Activated CD4-positive, CD25-positive, alpha-beta regulatory T cell treated with anti-CD3 and anti-CD28 coated beads, Interleukin-2, amount 50 U/mL, for 24 hours (primary cell): ENCODE results near the gene HDHD3.
"Not testable (repeated sequence)": the region's sequence is repeated elsewhere in the genome, so short reads cannot be mapped to it uniquely, and the experiment has no call there.

ENCODE experiments used
- ATAC-seq, 2 donors: fragments of 150-1000 bp; cut with Tn5 transposase; one replicate each; pipeline ENCODE4 v1.10.0; 2021; ENCODE audit warnings: mild to moderate bottlenecking in 1 of 2, moderate library complexity in 1 of 2

Gene HDHD3

DNA sequence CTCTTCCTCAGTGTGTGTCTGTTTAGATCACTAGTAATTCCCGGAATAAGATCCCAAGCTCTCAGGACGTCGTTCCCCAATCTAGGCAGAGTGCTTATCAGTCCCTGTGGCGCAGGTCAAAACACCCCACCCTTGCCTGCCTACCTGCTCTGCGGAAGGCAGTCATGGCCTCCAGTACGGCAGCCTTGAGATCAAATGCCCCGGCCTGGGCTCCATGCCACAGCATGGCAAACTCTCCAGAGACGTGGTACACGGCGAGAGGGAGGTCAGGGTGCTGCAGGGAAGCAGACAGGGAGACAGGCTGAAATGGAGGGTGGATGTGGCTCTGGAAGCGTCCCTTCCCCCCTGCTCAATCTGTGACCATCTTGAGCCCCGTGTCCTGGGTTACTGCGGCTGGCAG lies 12.0 kb upstream of the HDHD3 start:
- ATAC-seq: no peak

DNA sequence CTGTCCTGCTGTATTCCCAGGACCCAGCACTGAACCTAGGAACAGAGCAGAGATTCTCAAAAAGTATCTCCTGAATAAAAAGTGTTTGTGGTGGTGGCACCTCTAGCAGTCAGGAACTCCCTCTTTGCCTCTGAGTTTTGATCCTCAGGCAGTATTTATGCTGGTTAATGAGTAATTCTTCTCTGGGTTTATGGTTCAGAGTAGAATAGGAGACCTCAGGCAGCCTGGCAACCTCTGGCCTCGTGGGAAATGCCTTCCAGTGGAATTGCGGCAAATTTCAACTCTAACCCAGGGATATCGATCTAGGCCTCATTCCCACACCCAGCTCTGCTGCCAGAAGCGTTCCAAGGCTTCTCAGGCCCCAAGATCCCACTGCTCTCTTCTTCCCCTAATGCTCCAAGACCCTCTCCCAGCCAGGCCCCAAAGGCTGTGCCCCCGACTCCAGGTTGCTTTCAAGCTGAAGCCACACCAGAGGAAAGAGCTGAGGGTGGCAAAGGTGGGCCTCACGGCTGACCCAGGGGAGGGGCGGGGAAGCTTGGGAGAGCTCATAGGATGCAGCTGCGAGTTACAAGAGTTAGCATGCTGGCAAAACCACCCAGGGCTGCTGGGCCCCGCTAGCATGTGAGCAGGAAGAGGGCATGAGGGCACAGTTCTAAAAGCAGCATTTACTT lies 10.9 kb upstream of the HDHD3 start:
- ATAC-seq: no peak

DNA sequence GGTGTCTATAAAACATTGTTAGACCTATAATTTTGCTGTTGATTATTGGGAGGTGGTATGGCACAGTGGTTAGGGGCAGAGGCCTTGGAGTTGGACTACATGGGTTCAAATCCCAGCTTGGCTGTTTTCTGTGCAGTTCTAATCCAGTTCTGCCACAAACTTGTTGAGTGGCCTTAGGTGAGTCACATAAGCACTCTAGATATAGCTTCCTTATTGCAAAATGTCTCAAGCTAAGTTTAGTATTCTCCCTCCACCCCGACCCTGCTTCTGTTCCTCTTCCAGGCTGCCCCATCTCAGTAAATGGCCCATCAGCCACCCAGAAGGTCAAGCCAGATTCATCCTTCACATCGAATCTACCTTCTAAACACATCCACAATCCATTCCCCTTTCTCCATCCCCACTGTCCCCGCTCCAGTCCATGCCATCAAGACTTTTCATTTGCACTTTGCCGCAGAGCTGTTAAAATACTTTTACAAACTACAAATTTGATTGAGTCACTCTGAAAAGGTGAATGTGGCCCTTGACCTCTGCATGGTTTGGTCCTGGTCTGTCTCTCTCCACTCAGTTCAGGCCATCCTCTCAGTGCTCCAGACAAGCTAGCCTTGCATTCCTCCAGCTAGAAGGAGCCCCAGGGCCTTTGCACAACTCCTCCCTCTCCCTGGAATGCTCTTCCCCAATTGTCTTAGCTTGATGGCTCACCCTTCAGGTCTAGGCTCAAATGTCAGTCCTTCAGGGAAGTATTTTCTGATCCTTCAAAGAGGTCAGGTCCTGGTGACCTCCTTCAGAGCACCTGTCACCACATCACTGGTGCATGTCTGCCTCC lies 10.0 kb upstream of the HDHD3 start:
- ATAC-seq: no peak

DNA sequence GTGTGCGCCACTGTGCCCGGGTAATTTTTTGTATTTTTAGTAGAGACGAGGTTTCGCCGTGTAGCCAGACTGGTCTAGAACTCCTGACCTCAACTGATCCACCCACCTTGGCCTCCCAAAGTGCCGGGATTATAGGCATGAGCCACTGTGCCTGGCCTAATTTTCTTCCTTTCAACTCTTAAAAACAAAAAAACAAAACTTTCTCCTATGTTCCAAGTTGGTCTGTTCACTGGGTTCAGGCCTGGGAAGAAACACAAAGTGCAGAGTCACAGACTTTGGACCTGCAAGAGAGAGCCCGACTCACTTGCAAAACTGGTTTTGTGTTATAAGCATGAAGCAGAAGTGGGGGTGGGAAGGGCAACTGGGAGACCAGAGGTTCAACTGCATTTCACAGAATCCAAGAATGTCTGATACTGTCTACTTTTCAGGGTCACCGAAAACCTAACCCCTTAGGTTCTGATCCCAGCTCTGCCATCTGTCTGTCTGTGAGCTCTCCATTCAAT lies 5.2 kb upstream of the HDHD3 start:
- no peak for ATAC-seq

DNA sequence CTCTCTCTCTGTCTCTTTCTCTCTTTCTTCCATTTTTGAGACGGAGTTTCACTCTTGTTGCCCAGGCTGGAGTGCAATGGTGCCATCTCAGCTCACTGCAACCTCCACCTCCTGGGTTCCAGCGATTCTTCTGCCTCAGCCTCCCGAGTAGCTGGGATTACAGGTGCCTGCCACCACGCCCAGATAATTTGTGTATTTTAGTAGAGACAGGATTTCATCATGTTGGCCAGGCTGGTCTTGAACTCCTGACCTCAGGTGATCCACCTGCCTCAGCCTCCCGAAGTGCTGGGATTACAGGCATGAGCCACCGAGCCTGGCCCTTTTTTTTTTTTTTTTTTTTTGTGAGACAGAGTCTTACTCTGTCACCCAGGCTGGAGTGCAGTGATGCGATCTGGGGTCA lies 4.7 kb upstream of the HDHD3 start:
- not testable (repeated sequence) for ATAC-seq

DNA sequence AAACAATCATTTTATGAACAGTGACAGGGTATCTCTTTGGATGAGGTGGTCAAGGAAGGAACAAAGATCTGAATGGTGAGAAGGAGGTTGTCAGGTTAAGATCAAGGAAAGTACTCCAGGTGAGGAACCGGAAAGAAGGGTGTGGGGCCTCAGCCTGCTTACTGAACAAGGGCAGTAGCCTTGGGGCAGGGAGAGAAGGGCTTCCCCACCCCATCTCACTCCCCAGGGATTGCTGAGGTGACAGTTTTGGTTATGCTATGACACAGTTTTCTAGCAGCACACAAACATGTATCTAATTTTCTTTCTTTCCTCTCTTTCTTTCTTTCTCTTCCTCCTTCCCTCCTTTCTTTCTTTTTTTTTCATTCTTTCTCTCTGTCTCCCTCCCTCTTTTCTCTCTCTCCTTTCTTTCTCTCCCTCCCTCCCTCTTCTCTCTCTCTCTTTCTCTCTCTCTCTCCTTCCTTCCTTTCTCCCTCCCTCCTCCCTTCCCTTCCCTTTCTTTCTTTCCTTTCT lies 4.1 kb upstream of the HDHD3 start:
- ATAC-seq: no peak

DNA sequence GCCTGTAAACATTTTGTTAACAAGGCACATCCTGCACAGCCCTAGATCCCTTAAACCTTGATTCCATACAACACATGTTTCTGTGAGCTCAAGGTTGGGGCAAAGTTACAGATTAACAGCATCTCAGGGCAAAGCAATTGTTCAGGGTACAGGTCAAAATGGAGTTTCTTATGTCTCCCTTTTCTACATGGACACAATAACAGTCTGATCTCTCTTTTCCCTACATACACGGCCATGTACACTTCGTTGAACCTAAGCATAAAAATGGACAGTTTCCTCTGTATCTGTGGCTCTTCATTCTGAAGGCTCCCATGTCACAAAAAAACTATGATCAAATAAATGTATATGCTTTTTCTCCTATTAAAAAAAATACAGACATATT lies 3.0 kb upstream of the HDHD3 start:
- ATAC-seq: not testable (repeated sequence)

DNA sequence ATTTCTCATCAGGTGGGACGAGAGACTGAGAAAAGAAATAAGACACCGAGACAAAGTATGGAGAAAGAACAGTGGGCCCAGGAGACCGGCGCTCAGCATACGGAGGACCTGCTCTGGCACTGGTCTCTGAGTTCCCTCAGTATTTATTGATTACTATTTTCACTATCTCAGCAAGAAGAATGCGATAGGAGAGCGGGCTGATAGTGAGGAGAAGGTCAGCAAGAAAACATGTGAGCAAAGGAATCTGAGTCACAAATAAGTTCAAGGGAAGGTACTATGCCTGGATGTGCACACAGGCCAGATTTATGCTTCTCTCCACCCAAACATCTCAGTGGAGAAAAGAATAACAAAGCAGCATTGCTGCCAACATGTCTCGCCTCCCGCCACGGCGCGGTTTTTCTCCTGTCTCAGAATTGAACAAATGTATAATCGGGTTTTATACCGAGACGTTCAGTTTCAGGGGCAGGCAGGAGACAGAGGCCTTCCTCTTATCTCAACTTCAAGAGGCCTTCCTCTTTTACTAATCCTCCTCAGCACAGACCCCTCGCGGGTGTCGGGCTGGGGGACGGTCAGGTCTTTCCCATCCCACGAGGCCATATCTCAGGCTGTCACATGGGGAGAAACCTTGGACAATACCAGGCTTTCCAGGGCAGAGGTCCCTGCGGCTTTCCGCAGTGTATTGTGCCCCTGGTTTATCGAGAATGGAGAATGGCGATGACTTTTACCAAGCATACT lies 2.5 kb upstream of the HDHD3 start:
- not testable (repeated sequence) for ATAC-seq

DNA sequence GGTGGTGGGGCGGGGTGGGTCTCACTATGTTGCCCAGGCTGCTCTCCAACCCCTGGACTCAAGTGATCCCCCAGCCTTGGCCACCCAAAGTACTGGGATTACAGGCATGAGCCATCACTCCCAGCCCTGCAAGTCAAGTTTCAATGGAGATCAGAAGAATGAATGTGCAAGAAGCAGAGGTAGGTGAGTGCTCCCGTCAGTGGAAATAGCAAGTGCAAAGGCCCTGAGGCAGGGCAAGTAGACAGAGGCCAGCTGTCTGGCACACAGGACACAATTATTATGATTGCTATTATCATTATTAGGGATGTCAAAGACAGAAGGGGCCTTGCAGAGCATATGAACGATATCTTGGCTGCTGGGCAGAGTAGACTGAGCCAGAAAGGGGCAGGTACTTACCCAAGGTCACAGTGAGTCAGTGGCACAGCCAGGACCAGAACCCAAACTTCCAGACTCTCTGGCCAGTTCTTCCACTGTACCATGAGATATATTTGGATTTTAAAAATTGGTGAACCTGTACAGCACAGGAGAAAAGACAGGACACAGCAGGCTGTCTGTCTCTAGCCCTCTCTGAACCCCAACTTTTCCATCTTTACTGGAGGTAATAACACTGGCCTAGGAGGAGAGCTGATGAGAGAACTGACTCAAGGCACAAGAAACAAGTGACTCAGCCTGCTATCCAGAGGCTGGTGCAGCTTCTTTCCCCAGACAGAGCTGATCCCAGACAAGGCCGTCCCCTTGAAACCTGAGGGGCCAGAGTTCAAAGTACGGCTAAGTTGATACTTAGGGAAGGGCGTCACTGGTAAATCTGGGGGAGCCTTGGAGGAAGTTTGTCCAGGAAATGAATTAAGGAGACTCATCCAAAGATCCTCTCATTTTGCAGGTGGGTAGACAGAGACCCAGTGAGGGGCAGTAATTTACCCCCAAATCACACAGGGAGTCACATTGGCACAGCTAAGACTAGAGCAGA lies 1.4 kb downstream of the HDHD3 start:
- ATAC-seq: no peak

DNA sequence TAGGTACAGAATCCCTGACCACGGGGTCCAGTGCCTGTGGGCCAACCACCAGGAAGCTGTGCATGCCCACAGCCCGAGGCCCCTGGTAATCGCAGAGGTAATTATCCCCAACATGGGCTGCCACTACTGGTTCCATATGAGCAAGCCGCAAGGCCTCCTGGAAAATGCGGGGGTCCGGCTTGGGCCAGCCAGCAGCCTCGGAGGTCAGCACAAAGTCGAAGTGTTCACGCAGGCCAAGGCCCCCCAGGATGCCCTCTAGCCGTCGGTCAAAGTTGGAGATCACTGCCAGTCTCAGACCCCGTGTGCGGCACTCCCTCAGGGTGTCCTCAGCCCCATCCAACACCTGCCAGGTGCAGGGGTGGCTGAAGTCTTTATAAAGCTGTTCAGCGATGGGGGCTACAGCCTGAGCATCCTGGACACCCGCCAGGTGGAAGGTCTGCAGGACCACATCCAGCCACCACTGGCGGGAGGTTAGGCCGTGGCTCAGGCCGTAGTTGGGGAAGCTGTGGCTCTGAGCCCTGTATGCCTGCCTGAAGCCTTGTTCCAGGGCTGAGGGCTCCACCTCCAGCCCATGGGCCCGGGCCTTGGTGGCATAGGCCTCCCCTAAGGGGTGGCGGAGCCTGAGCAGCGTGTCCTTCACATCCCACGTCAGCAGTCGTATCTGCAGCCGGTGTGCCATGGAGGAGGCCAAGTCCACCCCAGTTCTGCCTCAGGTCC lies 3.0 kb downstream of the HDHD3 start:
- ATAC-seq: no peak

DNA sequence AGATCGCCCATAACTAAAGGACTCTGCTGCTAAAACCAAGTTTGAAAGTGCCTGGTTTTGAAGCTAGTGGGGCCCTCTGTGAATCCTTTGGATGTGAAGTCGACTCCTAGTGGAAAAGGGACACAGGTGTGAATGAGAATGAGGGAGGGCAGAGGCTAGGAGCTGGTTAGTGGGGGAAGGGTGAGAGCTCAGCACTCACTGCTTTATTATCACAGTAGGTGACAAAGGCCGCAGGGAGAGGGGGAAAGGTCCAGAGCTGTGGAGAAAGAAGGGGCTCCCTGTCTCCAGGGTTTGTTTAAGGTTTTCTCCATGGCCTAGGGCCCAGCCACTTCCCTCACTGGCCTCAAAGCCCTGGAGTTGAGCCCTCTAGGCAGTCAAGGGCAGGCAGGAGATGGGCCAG lies 3.5 kb downstream of the HDHD3 start:
- ATAC-seq: no peak

DNA sequence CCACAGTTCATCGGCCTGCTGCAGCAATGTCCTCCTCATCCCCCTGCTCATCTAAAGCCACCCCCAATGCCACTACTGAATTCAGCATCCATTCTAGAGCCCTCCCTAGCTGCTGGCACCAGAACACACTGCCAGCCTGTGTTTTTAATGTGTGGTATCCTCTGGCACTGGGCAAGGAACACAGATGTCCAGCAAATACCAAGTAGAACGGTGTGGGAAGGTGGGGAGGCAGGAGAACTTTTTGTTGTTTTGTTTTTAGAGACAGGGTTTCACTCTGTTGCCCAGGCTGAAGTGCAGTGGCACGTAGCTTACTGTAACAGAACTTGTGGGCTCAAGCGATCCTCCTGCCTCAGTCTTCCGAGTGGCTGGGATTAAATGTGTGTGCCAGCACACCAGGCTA lies 4.7 kb downstream of the HDHD3 start:
- ATAC-seq: no peak

DNA sequence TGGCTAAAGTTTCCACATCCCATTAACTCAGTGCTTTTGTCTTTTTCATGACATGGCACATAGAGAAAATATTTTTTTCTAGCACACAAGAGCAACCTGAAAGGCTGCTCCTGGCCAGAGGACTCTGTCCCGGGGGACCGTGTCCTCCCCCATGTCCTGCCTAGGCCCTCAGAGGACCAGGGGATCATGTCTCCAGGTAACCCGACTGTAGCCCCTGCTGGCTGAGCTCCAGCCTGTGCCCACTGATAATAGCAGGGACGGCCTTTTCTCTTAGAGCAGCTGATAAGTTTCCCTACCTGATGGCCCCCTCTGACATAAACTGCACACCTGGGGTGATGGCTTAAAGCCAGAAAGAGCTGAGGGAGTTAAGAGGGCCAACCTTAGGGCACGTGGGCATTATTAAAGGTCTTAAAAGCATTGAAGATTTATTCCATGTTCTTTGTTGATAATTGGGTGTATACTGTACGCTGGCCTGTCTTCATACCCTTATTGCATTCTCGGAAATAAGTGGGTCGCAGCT lies 5.9 kb downstream of the HDHD3 start:
- no peak for ATAC-seq

DNA sequence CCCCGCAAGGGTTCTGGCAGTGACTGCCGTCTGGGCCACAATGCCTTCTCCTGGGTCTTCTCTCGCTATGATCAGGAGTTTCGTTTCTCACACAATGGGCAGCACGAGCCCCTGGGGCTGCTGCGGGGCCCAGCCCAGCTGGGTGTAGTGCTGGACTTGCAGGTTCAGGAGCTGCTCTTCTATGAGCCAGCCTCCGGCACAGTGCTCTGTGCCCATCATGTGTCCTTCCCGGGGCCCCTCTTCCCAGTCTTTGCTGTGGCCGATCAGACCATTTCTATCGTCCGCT lies 7.0 kb downstream of the HDHD3 start:
- ATAC-seq: no peak

DNA sequence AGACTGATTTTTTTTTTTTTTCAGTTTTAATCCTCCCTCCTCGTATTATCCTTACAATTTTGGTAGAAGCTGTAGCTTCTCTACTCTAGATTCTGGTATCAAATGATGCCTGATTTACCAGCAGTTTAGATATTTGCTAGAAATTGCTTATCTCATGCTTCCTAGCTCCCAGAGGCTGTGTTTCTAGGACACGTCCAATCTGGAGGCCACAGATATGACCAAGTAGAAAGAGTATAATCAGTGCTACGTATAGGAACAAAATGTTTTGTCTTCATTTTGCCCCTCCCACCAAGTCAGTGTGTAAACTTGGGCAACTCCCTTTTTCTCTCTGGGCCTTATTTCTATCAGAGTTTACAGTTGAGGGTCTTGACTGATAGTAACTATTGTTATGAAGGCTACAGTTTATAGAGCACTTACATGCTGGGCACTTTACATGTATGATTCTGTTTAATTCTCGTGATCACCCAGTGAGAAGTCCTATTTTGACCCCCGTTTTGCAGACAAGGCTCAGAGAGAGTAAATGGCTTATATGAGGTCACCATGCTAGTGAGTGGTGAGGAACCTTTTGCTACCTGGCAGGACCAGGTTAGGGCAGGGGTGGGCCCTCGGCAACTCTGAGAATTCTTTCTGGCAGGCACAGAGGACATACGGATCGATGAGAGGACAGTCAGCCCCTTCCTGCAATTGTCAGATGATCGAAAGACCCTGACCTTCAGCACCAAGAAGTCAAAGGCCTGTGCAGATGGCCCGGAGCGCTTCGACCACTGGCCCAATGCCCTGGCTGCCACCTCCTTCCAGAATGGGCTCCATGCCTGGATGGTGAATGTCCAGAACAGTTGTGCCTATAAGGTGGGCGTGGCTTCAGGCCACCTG lies 7.6 kb downstream of the HDHD3 start:
- no peak for ATAC-seq

DNA sequence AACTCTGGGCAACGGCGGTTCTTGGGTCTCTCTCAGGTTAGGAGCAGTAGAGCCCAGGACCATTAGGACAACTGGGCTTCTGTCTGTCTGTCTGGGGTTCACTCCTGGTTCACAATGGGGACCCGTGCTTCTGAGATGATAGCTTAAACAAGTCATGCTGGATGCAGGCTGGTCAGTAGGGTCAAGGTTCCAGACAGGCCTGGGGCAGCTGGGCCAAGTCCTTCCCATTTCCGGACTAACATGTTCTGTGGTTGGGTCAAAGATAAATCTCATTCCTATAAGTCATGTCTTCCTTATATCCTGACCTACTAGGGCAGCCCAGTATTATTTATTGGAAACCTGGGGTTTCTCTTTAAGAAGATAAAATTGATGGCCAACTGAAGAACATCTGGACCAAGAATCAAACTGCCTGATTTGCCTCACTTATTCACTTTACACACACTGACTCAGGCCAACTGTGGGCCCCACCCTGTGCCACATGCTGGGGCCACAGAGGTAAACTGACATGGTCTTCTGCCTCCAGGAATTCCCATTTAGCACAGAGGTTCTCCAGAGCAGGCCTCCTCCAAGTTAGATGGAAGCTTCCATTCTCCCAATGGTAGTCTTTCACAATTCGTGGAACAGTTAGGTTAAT lies 8.3 kb downstream of the HDHD3 start:
- no peak for ATAC-seq

DNA sequence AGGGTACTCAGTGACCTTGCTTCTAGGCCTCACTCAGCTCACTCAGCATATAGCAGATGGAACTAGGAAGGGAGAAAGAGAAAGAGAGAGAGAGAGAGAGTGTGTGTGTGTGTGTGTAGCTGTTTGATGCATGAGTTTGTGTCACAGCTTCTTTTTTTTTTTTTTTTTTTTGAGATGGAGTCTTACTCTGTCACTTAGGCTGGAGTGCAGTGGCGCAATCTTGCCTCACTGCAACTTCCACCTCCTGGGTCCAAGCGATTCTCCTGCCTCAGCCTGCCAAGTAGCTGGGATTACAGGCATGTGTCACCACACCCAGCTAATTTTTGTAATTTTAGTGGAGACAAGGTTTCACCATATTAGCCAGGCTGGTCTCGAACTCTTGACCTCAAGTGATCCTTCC lies 11.1 kb downstream of the HDHD3 start:
- not testable (repeated sequence) for ATAC-seq

DNA sequence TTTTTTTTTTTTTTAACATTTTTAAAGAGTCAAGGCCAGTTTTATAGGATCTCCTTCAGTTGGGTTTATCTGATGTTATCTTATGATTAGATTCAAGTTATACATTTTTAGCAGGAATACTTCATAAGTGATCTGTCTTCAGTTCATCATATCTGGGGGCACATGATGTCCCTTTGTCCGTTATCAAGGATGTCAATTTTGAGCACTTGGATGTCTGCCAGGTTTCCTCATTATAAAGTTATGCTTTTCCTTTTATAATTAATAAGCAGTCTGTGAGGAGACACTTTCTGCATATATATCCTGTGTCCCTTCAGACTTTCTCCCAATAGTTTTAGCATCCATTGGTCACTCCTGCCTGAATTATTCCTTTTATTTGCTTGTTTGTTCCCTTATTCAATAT lies 11.8 kb downstream of the HDHD3 start:
- no peak for ATAC-seq

DNA sequence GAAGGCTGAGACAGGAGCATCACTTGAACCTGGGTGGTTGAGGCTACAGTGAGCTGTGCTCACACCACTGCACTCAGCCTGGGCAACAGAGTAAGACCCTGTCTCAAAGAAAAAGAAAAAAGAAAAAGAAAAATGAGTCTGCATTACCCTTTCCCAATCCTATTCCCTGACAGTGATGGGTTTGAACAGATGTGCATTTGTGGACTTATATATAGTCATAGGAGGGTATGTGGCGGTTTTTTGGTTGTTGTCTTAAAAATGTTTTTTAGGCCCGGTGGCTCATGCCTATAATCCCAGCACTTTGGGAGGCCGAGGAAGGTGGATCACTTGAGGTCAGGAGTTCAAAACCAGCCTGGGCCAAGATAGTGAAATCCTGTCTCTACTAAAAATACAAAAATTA lies 13.4 kb downstream of the HDHD3 start:
- ATAC-seq: no peak
